Measurements from ENCODE around the gene WBP2.
"Not testable (repeated sequence)": the region's sequence is repeated elsewhere in the genome, so short reads cannot be mapped to it uniquely, and the experiment has no call there.

The WBP2 gene

DNA sequence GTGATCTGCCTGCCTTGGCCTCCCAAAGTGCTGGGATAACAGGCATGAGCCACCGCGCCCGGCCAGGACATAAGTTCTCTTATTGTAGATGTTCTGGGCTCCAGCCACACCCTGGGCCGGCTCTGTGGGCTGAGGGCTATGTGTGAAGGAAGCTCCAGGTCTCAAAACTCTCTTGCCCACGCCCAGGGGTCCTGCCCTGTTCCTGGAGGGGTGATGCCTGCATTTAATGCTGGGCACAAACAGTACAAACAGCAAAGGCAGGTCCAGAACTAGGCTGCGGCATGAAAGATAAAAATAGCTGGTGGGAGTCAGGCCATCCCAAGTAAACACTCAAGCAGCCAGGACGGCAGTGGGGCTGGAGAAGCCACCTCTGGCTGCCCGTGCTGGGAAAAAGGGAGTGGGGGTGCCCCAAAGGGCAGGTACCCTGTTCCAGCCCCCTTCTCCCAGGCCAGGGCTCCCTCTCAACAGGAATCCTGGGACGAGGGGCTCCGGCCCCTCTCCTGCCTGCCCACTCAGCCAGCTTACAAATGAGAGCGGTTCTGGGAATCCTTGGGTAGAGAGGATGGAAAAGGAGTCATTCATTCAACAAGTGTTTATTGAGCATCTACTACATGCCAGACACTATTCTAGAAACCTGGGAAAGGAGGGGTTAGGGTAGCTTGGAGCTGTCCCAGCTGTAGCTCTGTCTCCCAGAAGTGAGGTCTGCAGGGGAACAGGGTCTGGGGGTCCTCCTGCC is 18.6 kb upstream of the WBP2 start:
- Histone ChIP-seq H3K36me3 (ENCODE audit: insufficient read depth, low read length) (no peaks in the 10 kb centered on the region), H3K27me3 (ENCODE audit: control insufficient read depth, insufficient read depth, low read length) (no peaks in the 10 kb centered on the region), H3K4me1 (ENCODE audit: control insufficient read depth, insufficient read depth, low read length) (peaks cover 62% of the 10 kb centered on the region), H3K4me2 (ENCODE audit: low read length) (no peak overlapping the region), H3K9me3 (replicated peaks; ENCODE audit: low read length) (no peaks in the 10 kb centered on the region), H3K9ac (ENCODE audit: low read depth, low read length) (no peak overlapping the region), H3K4me3 (ENCODE audit: low read length) (no peak overlapping the region)

DNA sequence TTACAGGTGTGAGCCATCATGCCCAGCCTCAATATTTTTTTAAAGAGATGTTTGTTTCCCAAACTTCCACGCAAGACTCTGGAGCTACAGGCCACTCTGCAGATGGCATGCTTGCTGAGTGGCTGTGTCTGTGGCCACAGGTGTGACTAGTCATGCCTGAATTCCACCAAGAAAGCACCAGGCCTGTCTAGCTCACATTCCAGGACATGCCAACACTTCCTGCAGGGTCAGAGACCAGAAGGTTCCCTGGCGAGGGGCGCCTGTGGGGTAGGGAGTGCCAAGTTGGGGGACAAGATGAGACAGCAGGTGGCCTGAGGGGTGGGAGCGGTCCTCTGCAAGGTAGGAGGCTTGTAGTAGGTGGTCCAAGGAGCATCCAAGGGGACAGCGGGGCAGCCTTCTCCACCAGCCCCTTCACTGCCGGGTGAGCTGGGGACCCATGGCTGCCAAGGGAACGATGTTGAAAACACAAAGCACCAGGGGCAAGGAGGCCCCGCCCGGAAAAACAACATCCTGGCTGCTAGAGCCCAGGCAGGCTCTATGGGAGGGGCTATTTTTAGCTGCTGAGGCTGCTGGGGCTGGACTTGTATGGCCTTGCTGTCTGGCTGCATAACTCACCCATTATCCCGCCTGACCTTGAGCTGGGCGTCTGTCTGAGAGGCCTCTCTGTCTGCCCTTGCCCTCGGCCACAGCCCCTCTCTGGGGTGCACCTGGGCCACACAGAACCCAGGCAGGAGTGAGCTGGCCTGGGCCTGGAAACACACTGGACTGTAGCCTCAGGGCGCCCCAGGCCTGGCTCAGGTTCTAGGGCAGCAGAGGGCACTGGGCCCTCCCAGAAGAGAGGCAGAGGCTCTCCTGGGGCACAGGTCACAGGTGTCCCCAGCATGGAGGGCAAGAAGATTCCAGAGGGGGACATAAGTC is 17.6 kb upstream of the WBP2 start:
- Histone ChIP-seq H3K4me2 (ENCODE audit: low read length) (peak overlapping the region; percentile 62), H3K27me3 (ENCODE audit: control insufficient read depth, insufficient read depth, low read length) (no peaks in the 10 kb centered on the region), H3K9ac (ENCODE audit: low read depth, low read length) (peak overlapping the region; percentile 58), H3K4me3 (ENCODE audit: low read length) (peak overlapping the region; percentile 19), H3K9me3 (replicated peaks; ENCODE audit: low read length) (no peaks in the 10 kb centered on the region), H3K36me3 (ENCODE audit: insufficient read depth, low read length) (no peaks in the 10 kb centered on the region), H3K4me1 (ENCODE audit: control insufficient read depth, insufficient read depth, low read length) (peaks cover 52% of the 10 kb centered on the region)

DNA sequence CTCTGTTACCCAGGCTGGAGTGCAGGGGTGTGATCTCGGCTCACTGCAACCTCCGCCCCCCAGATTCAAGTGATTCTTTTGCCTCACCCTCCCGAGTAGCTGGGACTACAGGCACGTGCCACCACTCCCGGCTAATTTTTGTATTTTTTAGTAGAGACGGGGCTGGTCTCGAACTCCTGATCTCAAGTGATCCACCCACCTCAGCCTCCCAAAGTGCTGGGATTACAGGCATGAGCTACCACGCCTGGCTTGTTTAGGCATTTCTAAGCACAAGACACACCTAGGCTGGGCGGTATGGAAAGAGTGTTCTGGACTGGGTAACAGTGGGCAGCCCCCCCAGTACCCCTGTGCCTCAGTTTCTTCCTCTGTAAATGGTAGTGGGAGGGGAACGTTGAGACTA is 15.1 kb upstream of the WBP2 start:
- not testable (repeated sequence) for H3K9ac ChIP-seq (ENCODE audit: low read depth, low read length); H3K4me2 ChIP-seq (ENCODE audit: low read length); H3K27me3 ChIP-seq (ENCODE audit: control insufficient read depth, insufficient read depth, low read length); H3K9me3 ChIP-seq (replicated peaks; ENCODE audit: low read length); H3K4me3 ChIP-seq (ENCODE audit: low read length); H3K36me3 ChIP-seq (ENCODE audit: insufficient read depth, low read length)
- H3K4me1 ChIP-seq (ENCODE audit: control insufficient read depth, insufficient read depth, low read length), result peaks cover 28% of the 10 kb centered on the region

DNA sequence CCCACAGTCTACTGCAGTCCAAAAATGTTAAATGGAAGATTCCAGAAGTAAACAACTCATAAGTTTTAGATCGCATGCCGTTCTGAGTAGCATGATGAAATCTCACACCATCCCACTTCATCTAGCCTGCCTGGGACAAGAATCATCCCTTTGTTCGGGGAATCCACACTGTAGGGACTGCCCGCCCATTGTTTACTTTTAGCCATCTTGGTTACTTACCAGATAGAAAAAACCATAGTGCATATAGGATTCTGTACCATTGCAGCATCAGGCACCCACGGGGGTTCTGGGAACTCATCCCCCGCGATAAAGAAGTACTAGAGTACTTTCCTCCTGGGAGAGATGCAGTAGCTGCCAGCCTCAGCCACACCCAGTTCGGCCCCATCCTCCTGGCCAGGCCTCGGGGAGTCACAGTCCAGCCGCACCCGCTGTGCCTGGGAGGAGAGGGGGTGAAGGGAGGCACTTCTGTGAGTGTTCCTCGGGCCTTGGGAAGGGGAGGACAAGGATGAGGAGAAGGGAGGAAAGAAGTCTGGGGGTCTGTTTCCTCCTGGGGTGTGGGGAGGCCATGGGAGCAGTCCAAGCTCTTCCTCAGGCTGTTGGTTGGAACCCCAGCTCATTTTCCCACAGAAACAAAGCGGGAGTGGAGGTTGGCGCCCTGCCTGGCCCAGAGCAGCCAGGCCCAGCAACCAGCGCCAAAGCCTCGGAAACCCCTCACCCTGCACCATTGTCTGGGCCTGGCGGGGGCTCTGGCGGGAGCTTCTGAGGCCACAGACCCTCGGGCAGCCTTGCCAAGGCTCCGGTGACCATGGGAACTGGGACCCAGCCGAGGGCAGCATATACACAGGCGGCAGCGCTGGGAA is 14.4 kb upstream of the WBP2 start:
- Histone ChIP-seq H3K9ac (ENCODE audit: low read depth, low read length) (peak overlapping the region; percentile 6), H3K4me3 (ENCODE audit: low read length) (no peak overlapping the region), H3K4me1 (ENCODE audit: control insufficient read depth, insufficient read depth, low read length) (peaks cover 28% of the 10 kb centered on the region), H3K27me3 (ENCODE audit: control insufficient read depth, insufficient read depth, low read length) (no peaks in the 10 kb centered on the region), H3K4me2 (ENCODE audit: low read length) (peak overlapping the region; percentile 38), H3K36me3 (ENCODE audit: insufficient read depth, low read length) (no peaks in the 10 kb centered on the region), H3K9me3 (replicated peaks; ENCODE audit: low read length) (no peaks in the 10 kb centered on the region)

DNA sequence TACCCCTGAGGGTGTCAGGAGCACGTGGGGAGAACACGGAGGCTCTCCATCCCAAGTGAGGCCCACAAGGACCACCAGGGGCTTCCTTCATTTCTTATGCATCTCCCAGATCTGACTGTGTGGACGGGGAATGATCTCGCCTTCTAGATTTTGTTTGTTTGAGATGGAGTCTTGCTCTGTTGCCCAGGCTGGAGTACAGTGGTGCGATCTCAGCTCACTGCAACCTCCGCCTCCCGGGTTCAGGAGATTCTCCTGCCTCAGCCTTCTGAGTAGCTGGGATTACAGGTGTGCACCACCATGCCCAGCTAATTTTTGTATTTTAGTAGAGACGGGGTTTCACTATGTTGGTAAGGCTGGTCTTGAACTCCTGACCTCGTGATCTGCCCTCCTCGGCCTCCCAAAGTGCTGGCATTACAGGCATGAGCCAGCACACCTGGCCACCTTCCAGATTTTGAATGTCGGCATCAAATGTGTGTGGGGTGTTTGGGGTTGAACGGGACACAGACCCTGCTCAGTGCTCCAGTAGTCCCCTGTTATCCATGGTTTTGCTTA is 13.7 kb upstream of the WBP2 start:
- Histone ChIP-seq H3K4me2 (ENCODE audit: low read length) (peak overlapping the region; percentile 38), H3K4me1 (ENCODE audit: control insufficient read depth, insufficient read depth, low read length) (peaks cover 33% of the 10 kb centered on the region)
- H3K36me3 ChIP-seq (ENCODE audit: insufficient read depth, low read length); H3K9ac ChIP-seq (ENCODE audit: low read depth, low read length); H3K27me3 ChIP-seq (ENCODE audit: control insufficient read depth, insufficient read depth, low read length); H3K4me3 ChIP-seq (ENCODE audit: low read length); H3K9me3 ChIP-seq (replicated peaks; ENCODE audit: low read length): not testable (repeated sequence)

DNA sequence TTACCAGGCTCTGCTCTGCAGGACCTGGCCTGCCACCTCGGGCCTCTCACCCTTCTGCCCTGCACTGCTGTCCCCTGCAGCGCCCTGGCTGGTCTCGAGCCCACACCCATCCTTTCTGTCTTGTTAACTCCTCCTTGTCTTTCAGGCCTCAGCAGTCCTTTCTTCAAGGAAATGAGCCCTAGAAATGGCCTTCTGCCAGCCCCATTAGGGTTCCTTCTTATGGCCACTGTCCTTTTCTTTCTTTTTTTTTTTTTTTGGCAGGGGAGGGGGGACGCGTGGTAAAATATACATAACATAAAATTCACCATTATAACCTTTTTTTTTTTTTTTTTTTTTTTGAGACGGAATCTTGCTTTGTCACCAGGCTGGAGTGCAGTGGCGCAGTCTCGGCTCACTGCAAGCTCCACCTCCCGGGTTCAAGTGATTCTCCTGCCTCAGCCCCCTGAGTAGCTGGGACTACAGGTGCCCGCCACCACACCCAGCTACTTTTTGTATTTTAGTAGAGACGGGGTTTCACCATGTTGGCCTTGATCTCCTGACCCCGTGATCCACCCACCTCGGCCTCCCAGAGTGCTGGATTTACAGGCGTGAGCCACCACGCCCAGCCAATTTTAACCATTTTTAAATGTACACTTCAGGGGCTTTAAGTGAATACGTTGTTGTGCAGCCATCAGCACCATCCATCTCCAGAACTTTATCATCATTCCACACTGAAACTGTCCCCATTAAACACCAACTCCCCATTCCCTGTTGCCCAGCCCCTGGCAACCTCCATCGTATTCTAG is 10.5 kb upstream of the WBP2 start:
- H3K27me3 ChIP-seq (ENCODE audit: control insufficient read depth, insufficient read depth, low read length); H3K9ac ChIP-seq (ENCODE audit: low read depth, low read length); H3K9me3 ChIP-seq (replicated peaks; ENCODE audit: low read length); H3K36me3 ChIP-seq (ENCODE audit: insufficient read depth, low read length); H3K4me2 ChIP-seq (ENCODE audit: low read length); H3K4me3 ChIP-seq (ENCODE audit: low read length): not testable (repeated sequence)
- H3K4me1 ChIP-seq (ENCODE audit: control insufficient read depth, insufficient read depth, low read length), result peaks cover 19% of the 10 kb centered on the region

DNA sequence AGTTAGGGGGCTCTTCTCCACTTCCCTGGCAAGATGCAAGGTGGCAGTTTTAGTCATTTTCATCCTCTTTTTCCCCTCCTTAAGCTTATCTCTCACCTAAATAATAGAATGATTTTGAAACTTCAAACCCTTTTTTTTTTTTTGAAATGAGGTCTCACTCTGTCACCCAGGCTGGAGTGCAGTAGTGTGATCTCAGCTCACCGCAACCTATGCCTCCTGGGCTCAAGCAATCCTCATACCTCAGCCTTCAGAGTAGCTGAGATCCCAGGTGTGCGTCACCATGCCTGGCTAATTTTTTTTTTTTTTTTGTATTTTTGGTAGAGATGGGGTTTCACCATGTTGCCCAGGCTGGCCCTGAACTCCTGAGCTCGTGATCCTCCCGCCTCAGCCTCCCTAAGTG is 9.8 kb upstream of the WBP2 start:
- H3K27me3 ChIP-seq (ENCODE audit: control insufficient read depth, insufficient read depth, low read length); H3K36me3 ChIP-seq (ENCODE audit: insufficient read depth, low read length); H3K4me3 ChIP-seq (ENCODE audit: low read length); H3K9me3 ChIP-seq (replicated peaks; ENCODE audit: low read length); H3K9ac ChIP-seq (ENCODE audit: low read depth, low read length): not testable (repeated sequence)
- Histone ChIP-seq H3K4me1 (ENCODE audit: control insufficient read depth, insufficient read depth, low read length) (peaks cover 18% of the 10 kb centered on the region), H3K4me2 (ENCODE audit: low read length) (peak overlapping the region; percentile 28)

DNA sequence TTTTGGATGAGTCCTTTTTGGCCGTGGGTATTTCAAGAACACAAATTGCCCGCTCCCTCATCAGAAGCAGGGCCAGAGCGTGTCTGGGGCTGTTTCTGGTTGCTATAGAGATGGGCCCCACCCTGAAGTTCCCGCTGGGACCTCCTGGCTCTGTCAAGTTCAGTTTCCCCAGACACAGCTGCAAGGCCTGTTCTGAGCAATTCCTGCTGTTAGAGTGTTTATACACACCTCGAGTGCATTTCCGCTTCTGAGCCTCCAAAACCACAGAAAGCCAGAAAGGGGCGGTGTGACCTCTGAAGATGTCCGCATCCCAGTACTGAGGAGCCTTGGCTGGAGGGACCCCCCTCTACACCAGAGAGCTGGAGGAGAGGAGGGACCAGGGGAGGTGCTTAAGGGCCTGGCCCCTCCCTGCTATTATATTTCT is 9.3 kb upstream of the WBP2 start:
- Histone ChIP-seq H3K36me3 (ENCODE audit: insufficient read depth, low read length) (no peaks in the 10 kb centered on the region), H3K9ac (ENCODE audit: low read depth, low read length) (no peak overlapping the region), H3K9me3 (replicated peaks; ENCODE audit: low read length) (no peaks in the 10 kb centered on the region), H3K4me3 (ENCODE audit: low read length) (no peak overlapping the region), H3K27me3 (ENCODE audit: control insufficient read depth, insufficient read depth, low read length) (no peaks in the 10 kb centered on the region), H3K4me2 (ENCODE audit: low read length) (peak overlapping the region; percentile 28), H3K4me1 (ENCODE audit: control insufficient read depth, insufficient read depth, low read length) (peaks cover 14% of the 10 kb centered on the region)

DNA sequence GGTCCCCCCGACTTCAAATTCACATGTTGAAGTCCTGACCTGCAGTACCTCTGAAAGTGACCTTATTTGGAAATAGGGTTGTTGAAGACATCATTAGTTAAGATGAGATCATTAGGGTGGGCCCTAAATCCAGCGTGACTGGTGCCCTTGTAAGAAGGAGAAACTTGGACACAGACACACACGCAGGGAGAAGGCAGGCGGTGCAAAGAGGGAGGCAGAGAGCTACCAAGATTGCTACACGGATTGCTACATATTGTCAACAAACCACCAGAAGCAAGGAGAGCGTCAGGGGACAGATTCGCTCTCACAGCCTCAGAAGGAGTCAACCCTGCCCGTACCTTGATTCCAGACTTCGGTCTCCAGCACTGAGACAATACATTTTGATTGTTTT is 6.8 kb upstream of the WBP2 start:
- Histone ChIP-seq H3K4me3 (ENCODE audit: low read length) (no peak overlapping the region), H3K9ac (ENCODE audit: low read depth, low read length) (no peak overlapping the region), H3K4me1 (ENCODE audit: control insufficient read depth, insufficient read depth, low read length) (peaks cover 9% of the 10 kb centered on the region), H3K27me3 (ENCODE audit: control insufficient read depth, insufficient read depth, low read length) (no peaks in the 10 kb centered on the region), H3K4me2 (ENCODE audit: low read length) (no peak overlapping the region), H3K36me3 (ENCODE audit: insufficient read depth, low read length) (no peaks in the 10 kb centered on the region), H3K9me3 (replicated peaks; ENCODE audit: low read length) (no peaks in the 10 kb centered on the region)

DNA sequence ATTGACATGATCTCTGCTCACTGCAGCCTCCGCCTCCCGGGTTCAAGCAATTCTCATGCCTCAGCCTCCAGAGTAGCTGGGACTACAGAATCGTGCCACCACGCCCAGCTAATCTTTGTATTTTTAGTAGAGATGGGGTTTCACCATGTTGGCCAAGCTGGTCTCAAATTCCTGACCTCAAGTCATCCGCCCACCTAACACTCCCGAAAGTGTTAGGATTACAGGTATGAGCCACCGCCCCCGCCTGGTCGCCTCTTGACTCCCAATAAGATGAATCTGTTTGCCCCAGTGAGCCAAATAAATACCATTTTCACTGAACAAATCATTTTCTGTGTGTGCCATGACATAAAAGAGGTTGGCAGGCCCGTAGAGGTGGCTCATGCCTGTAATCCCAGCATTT is 4.2 kb upstream of the WBP2 start:
- not testable (repeated sequence) for H3K9ac ChIP-seq (ENCODE audit: low read depth, low read length); H3K4me3 ChIP-seq (ENCODE audit: low read length); H3K4me2 ChIP-seq (ENCODE audit: low read length); H3K36me3 ChIP-seq (ENCODE audit: insufficient read depth, low read length); H3K9me3 ChIP-seq (replicated peaks; ENCODE audit: low read length); H3K27me3 ChIP-seq (ENCODE audit: control insufficient read depth, insufficient read depth, low read length)
- H3K4me1 ChIP-seq (ENCODE audit: control insufficient read depth, insufficient read depth, low read length), result peaks cover 16% of the 10 kb centered on the region
